Fibroblast of peridontal ligament (primary cell): Measurements from ENCODE around the gene SIPA1L3.

ENCODE experiments used
- DNase-seq: peaks from one replicate; pipeline ENCODE4 v3.0.0-alpha.2; 2010; ENCODE audit errors: extremely low read depth

The SIPA1L3 gene

DNA sequence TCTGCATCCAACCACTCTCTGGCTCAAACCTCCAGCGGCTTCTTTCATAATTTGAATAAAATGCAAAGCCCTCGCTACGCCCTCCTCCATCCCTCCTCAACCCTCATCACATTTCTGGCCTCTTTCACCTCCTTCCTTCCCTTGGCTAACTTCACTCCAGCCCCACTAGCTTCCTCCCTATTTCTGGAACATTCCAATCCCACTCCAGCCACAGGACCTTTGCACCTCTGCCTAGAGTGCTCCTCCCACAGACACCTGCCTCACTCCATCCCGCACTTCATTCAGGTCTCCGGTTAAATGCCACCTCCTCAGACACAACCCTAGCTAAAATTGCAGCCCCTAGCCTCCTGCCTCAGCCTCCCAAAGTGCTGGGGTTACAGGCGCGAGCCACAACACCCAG lies 324.9 kb downstream of the SIPA1L3 start:
- DNase-seq, result no peak

- DNase-seq, result peak; percentile 70
These were observed 326.8 kb downstream of the SIPA1L3 start for GRCh38 chr19:38233740-38234251.

DNA sequence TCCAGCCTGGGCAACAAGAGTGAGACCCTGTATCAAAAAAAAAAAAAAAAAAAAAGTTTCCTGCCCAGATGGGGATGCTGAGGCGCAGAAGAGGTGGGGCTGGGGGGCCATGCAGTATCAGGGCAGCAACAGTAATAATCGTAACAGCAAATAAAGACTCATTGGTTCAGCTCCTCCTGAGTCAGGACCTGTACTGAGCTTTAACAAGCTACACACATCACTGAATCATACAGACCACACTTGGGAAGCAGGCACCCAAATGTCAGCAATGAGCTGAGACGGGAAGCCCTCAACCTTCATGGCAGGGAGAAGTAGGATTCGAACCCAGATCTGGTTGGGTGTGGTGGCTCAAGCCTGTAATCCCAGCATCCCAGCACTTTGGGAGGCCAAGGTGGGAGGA lies 327.6 kb downstream of the SIPA1L3 start:
- DNase-seq, result no peak

DNA sequence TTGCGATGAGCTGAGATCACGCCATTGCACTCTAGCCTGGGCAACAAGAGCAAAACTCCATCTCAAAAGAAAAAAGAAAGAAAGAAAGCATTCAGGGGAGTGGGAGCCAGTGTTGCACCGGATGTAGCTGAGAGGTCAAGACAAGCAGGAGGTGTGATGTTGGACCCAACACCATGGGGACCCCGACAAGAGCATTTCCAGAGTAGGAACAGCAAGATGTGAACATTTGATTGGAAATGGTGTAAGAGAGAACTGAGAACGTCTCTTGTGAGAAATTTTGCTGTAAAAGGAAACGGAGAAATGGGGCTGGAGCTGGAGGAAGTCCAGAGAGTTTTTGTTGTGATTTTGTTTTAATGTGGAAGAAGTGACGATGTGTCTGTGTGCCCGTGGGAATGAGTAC lies 332.8 kb downstream of the SIPA1L3 start:
- no peak for DNase-seq

DNA sequence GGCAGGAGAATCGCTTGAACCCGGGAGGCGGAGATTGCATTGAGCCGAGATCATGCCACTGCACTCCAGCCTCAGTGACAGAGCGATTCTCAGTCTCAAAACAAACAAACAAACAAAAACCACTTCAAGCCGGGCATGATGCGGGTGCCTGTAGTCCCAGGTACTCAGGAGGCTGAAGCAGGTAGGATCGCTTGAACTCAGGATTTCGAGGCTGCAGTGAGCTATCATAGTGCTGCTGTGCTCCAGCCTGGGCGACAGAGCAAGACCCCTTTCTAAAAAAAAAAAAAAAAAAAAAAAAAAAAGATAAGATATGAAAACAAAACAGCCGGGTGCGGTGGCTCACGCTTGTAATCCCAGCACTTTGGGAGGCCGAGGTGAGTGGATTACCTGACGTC lies 336.3 kb downstream of the SIPA1L3 start:
- DNase-seq, result no peak

DNA sequence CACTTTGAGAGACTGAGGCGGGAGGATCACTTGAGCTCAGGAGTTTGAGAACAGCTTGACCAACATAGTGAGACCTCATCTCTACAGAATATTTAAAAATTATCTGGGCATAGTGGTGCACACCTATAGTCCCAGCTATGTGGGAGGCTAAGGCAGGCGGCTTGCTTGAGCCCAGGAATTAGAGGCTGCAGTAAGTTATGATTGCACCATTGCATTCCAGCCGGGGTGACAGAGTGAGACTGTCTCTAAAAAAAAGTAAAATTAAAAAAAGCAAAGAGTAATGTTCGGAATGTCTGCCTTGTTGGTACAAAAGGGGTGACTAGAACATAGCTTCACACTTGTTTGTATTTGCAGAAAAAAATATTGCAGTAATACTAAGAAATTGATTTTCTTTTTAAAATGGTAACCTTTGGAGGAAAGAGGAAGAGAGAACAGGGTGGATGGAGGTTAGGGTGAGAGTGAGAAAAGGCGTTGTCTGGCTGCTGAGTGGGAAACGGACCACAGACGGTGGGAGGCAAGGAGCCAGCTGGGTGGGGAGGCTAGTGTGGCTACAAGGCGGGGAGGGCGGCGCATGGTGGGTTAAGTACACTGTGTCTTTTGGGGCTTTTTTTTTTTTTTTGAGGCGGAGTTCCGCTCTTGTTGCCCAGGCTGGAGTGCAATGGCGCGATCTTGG lies 339.0 kb downstream of the SIPA1L3 start:
- no peak for DNase-seq

GRCh38 chr19:38247126-38247525 lies 340.1 kb downstream of the SIPA1L3 start:
- peak; percentile 38 for DNase-seq

DNA sequence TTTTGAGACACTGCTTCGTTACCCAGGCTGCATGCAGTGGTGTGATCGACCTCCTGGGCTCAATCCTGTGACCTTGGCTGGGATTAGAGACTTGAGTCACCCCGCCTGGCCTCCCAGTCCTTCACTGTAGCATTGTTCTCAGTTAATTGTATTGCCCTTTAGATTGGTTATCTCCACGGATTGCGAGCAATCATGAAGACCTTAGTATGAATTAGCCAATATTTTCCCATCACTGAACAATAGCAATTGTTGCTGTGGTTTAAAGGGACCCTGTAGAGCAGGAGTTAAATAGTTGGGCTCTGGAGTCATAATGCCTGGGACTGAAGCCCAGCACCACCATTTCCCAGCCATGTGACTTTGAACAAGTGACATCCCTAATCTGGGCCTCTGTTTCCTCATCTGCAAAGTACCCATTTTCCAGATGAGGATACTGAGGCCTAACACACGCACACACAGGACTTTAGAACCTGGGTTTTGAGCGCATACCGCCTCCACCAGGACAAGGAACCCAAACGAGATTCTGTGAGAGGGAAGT lies 340.8 kb downstream of the SIPA1L3 start:
- DNase-seq, result peak; percentile 42

DNA sequence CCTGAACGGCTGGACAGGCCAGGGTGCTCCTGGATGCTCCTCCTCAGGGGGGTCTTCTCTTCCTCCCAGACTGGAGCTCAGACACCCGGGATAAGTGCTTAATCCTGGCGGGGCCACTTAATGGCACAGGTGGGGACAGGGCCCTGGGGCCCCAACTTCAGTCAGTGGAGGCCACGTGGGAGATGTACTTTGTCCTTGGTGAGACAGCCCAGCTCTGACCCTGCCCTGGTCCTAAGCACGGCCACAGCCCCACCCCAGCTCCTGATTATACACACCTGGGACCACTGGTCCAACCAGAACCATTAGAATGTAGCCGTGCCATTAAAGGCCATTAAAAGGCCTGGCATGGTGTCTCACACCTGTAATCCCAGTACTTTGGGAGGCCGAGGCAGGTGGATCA lies 341.4 kb downstream of the SIPA1L3 start:
- no peak for DNase-seq

- DNase-seq, result no peak
These were observed 343.4 kb downstream of the SIPA1L3 start for GRCh38 chr19:38250428-38250820.

GRCh38 chr19:38250821-38251563 lies 344.0 kb downstream of the SIPA1L3 start:
- peak; percentile 3 for DNase-seq

DNA sequence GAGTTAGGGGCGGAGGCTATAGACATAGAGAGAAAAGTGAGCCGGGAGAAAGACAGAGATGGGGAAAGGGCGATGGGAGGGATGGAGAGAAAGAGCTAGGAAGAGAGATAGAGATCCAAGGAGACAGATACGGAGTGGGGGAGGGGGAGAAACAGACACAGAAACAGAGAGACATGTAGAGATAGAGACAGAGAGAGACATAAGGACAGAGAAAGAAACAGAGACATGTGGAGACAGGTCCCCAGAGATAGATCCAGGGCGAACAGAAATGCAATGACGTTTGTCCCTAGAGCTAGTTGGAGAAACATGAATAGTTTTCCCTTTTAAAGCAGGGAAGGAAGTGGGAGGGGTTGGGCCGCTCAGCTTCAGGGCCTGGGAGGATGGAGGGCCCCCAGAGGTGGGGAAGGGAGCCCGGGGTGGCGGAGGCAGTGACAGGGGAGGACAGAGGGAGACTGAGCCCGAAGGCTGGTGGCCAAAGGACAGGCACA lies 344.6 kb downstream of the SIPA1L3 start:
- DNase-seq, result peak; percentile 21

- no peak for DNase-seq
These were observed 345.4 kb downstream of the SIPA1L3 start for GRCh38 chr19:38252385-38252784.

DNA sequence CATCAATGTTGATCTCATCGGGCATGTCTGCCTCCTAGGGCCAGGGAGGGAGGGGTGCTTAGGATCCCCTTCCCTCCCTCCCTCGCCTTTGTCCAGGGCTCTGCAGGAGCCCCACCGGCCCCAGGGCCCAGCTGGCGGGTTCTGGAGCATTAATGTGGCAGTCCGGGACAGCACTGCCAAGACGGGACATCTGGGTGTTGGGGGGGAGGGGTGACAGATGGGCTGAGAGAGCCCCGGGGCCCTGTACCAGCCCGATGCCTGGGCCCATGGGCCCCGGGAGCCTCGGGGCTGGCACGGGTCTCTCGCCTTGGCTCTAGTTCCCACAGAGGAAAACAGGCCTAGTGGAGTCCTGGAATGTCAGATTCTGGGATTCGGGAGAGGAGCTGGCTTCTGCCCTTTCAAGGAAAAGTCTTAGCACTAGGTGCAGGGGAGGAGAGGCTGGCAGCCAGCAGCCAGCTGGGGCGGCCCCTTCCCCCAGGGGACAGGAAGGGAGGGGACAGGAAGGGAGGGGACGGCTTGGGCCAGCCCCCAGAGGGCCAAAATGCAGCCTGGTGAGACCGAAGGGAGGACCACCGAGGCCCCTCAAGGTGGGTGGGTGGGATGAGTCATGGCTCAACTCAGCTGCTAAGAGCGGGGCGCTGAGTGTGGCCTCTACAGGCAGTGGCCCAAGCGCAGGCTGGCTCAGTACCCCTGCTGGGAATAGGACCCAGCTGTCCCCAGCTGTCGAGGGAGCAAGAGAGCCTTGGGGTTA lies 346.1 kb downstream of the SIPA1L3 start:
- DNase-seq, result no peak

GRCh38 chr19:38253788-38254187 lies 346.8 kb downstream of the SIPA1L3 start:
- no peak for DNase-seq

DNA sequence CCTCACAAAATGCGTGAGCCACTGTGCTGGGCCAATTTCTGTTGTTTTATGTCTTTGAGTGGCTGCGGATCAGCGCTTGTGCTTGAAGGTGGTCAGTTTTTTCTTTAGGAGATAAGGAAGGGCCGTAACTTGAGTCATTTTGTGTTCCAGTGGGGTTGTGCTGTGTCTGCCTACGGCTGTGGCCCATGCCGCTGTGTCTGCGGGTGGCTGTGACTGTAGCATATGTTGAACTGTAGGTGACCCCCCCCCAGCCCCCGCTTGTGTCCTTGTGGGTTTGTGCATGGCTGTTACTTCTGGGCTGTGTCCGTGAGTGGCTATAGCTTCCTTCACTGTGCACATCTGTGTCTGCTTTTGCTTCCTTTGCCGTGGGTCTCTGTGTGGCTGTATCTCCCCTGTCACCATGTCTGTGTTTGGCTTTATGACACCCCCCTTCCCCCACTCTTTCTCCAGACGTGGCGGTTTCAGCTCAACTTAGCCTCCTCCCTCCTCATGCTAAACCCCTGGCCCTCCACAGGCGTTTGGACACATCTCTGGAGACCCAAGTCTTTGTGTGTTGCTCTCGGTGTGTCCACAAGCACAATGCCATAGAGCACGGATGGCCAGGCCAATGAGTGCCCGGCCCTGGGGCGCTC lies 348.5 kb downstream of the SIPA1L3 start:
- DNase-seq, result no peak
